Lower leg skin (tissue), 3 donors: ENCODE measurements around the gene PPM1L.

Source experiments
- POLR2A ChIP-seq, 2 donors: fragments of 450-650 bp; IDR thresholded peaks; one replicate each; pipeline ENCODE4 v1.6.1; 2016 to 2017; ENCODE audit warnings: antibody characterized with exemption in 2 of 2, mild to moderate bottlenecking in 1 of 2, moderate library complexity in 1 of 2
- TF ChIP-seq, protein P1 (sequence below), 3 donors: fragments of 450-650 bp; IDR thresholded peaks; one replicate each; pipeline ENCODE4 v1.5.1; 2016; ENCODE audit warnings: antibody characterized with exemption in 3 of 3, mild to moderate bottlenecking in 3 of 3, moderate library complexity in 2 of 3

DNA sequence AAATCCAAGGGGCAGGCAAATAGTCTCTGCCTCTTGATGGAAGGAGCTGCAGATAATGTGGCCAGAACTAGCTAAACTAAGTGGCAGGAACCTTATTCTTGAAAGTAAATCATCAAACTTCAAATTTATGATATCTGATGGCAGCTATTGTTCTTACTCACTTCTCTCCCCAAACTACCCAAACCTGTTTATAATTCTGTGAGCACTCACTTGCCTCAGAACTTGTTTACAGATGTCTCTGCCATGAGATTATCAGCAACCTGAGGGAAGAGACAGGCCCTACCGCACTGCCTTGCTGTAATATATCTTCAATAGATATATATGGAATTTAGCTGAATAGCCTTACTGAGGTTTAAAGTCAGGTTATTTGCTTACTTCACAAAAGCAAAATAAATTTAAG lies 351.3 kb downstream of the PPM1L start:
- TF ChIP-seq, protein P1, sequence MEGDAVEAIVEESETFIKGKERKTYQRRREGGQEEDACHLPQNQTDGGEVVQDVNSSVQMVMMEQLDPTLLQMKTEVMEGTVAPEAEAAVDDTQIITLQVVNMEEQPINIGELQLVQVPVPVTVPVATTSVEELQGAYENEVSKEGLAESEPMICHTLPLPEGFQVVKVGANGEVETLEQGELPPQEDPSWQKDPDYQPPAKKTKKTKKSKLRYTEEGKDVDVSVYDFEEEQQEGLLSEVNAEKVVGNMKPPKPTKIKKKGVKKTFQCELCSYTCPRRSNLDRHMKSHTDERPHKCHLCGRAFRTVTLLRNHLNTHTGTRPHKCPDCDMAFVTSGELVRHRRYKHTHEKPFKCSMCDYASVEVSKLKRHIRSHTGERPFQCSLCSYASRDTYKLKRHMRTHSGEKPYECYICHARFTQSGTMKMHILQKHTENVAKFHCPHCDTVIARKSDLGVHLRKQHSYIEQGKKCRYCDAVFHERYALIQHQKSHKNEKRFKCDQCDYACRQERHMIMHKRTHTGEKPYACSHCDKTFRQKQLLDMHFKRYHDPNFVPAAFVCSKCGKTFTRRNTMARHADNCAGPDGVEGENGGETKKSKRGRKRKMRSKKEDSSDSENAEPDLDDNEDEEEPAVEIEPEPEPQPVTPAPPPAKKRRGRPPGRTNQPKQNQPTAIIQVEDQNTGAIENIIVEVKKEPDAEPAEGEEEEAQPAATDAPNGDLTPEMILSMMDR (IDR thresholded peaks at IDR 0.05), result no peak
- no peak for TF ChIP-seq POLR2A (IDR thresholded peaks at IDR 0.05)
